Umbilical cord (tissue), 2 donors: ENCODE data around the gene MRPL37. TPM values are rescaled to one million over a fixed set of nuclear protein-coding genes. Genes with fewer than 3 reads are reported as not detected.
"Not testable (repeated sequence)": the region's sequence is repeated elsewhere in the genome, so short reads cannot be mapped to it uniquely, and the experiment has no call there.

Experiments used
- DNase-seq: peaks from one replicate; pipeline ENCODE4 v3.0.0-alpha.2; 2015; ENCODE audit warnings: low spot score
- total RNA-seq: library from RNA; depleted of rRNA; stranded (reverse); fragments of >200 nt; gene quantifications from one replicate; pipeline ENCODE4 v1.2.3, GENCODE V29; 2014; ENCODE audit warnings: low replicate concordance; ENCODE audit not compliant: insufficient read depth

MRPL37 gene
- total RNA-seq, 1 donor from 2014 or later: 16.9 TPM

DNA sequence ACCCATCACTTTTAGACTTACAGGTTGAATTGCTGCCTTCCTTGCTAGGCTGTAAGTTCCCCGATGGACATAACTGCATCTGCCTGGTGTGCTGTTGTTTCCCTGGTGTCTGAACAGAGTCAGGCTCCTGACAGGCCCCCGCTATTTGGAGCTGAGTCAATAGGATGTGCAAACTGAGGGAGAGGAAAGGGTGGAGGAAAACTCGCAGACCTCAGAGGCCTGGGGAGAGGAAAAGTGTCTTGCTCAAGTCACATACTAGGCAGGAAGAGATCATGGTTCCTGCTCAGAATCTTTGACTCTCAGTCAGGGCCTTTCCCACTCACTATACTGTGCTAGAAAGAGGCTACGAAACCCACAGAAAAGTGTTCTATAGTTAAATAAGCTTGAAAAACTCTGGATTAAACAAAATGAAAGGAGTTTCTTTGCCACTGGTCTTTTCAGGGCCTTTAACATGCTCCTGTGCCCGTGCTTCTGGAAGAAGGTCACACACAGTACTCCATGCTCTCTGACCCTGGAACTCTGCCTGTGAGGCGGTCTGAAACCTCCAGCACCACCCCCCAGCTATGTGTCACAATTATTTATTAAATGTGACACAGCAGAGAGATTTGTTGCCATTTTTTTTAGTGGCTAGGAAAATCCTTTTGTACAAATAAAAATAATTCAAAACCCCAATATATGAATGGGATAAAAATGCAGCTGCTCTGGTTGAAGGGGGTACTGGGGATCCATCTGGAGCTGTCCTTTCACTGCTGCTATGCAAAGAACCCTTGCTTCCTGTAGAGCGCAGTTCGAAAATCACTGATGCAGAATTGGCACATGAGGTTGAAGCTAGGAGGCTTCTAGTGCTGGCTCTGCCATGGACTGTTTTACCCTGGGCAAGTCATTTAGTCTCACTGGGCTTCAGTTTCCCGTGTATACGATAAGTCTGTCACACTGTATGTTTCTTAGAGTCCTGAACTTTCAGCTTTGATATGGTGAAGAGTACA, 27.1 kb upstream of the MRPL37 start:
- DNase-seq: peak; percentile 85

DNA sequence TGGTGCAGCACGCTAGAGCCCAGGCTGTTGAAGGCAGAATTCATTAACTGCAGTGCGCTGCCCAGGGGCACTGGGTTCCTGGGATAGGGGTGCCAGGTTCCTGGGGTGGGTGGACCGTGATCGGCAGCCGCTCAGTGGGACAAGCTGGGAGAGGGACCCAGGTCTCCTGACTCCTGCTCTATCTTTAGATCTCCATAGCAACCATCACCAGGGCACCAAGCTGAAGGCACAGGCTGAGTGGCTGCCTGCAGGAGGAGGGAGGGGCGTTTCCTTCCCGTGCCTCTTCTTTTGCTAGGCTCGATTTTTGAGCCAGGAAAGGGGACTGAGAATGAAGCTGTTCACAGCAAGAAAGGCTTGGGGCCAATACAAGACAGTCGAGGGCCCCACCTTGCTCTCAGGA, 26.3 kb upstream of the MRPL37 start:
- no peak for DNase-seq

DNA sequence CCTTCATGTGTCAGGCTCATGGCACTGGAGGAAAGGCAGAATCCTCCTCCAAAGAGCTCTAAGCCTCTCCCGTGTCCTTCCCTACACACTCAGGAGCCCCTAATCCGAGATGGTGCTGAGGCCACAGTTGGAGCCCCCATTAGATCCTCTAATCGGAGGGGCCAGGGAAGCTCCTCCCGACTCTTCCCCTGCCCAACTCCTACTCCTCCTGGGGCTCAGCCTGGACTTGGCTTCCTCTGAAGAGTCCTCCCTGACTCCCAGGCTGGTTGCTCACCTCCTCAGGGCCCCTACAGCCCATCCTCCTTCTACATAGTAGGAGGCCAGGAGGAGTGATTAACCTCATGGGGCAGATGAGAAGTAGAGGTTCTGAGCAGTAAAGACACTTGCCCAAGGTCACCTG, 25.9 kb upstream of the MRPL37 start:
- DNase-seq: no peak

DNA sequence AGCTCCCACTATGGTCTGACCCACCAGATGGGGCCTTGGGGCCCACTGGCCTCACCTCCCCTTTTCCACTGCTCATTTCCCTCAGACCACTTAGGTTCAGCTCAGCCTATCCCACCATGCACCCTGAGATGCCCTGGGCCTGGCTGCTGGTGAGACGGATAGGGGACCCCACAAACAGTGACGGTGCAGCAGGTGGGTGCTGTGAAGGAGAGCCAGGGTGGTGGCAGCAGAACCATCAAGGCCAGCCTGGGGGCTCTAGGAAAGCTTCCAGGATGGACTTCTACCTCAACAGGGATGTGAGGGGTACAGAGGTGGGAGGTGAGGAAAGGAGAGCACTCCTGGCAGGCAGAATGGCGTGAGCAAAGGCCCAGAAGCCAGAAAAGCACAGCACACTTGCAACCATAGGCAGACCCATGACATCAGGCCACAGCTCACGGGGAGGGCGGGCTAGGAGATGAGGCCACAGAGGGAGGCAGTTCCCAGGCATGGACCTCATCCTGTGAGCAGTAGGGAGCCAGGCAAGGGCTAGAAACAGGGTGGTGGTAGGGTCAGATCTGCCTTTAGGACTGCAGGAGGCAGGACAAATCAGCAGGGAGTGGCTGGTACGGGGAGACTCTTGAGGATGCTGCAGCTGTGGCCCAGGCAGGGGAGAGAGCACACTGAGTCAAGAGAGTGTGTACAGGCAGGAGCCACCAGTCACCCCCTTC, 23.2 kb upstream of the MRPL37 start:
- DNase-seq: no peak

DNA sequence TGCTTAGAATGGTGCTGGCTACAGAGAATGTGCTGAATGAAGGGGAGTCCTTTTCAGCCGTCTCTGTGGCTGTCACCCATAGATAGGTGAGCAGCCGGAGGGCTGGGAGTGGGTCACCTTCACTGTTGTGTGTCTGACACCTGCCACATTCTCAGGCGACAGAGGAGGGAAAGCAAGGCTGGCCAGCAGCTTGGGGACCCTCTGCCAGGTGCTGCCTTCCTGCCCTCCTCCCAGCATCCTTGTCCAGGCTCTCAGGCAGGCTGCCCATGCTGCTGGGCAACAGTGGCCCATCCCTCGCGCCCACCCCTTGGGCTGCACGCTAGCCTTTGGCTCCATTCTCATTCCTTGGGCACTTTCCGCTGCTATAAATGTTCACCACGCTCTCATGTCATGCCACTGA, 22.2 kb upstream of the MRPL37 start:
- no peak for DNase-seq

DNA sequence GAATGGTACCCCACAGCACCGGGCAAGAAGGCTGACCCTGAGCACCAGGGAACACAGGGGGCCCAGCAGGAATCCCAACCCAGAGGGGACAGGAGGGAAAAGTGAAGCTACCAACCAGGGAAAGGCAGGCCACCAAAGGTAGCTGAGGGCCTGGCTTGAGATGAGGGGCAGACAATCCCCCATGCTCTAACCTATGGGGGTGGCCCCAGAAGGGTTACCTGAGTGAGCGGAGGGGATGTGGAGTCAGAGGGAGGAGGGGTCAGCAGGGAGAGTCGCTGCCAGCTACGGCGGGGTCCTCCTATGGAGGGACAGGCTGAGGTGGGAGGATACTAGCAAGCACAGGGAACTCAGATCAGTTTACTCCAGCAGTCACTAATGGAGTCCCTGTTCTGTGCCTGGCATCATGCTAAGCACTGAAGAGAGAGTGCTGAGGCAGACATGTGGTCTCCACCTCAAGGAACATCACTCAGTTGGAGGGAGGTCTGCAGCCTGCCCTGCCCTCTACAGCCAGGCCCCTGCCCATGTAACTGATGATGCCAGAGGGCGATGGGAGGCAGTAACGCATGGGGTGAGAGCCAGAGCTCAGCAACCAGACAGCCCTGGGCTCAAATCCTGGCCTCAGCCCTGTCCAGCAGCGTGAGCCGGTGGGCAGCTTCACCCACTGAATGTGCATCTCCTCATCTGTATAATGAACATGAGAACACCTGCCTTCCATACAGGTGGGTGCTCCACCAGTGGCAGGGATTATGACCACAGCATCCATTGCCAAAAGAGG, 21.5 kb upstream of the MRPL37 start:
- no peak for DNase-seq

DNA sequence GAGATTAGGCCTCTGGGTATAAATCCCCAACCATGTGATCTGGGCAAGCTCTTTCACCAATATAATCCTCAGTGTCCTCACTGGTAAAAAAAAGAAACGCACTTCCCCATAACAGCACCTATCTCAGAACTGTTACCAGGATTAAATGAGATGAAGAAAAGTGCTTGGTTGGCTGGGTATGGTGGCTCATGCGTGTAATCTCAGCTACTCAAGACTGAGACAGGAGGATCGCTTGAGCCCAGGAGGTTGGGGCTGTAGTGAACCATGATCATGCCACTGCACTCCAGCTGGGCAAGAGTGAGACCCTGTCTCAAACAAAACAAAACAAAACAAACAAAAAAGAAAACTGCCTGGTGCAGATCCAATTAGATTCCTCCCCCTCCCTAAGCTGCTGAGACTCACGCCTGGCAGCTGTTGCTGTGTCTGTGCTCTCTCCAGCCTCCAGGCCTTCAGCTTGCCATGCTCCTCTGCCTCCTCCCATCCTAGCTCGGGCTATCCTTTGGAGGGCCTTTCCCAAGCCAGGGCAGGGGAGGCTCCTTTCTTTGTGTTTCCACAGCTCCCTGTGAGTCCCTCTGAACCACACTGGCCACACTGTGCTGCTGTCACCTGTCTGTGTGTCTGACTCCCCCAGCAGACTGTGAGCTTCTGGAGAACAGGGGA, 19.1 kb upstream of the MRPL37 start:
- DNase-seq: no peak

DNA sequence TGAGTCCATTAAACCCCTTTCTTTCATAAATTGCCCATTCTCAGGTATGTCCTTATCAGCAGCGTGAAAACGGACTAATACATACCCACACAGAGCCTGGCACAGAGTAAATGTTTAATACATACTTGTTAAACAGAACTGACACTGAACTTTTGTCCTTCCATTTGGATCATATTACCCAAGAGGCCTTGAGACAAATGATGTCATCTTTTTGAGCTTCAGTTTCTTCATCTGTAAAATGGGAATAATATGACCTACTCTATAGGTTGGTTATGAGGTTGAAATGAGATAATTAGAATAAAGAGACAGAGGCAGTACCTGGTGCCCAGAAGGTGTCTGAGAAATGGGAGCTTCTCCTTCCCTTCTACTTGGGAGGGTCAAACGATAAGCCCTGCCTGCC, 13.9 kb upstream of the MRPL37 start:
- DNase-seq: no peak

DNA sequence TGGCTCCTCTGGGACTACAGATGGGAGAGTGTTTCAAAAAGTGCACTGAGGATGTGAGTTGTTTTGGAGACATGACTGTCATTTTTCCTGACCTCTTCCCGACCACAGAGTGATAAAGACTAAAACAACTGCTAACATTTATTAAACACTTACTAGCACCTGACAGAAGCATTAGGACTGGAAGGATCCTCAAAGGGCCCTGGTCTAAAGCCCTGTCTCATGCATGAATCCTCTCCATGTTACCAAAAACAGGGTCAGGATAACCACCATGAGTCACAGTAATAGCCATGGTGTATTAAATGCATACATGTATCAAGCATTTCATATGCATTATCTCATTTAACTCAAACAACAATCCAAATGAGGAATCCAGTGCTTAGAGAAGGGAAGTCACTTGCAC, 11.7 kb upstream of the MRPL37 start:
- DNase-seq: no peak

DNA sequence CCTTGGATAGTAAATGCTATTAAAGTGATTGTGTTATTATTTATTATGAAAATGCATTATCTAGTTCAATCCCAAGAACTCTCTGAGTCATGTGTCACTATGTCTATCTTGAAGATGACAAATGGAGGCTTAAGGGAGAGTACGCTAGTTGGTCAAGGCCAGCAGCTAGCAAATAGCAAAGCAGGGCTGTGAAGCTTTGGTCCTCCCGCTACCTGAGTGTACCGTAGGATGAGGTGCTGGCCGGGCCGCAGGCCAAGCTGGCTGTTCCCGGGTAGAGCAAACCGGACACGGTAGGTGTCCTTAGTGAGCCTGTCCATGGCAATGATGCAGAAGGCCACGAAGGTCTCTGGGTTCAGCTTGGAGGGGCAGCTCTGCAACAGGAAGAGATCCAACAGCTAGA, 9.4 kb upstream of the MRPL37 start:
- no peak for DNase-seq

DNA sequence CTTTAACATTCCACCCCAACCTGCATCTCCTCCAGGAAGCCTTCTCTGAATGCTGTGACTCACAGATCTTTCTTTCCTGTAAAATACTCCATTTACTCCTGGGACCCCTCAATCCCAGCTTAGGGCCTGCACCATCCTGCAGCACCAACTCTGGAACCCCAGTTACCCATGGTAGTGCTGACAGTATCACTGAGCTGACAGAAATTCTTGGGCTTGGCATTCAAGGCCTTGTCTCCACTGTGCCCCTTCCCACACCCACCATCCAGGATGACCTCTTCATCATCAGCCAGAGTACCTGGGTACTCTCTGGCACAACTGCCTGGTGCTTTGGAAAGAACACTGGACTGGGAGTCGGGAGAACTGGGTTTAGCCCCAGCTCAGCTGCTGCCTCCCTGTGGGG, 8.4 kb upstream of the MRPL37 start:
- DNase-seq: no peak

DNA sequence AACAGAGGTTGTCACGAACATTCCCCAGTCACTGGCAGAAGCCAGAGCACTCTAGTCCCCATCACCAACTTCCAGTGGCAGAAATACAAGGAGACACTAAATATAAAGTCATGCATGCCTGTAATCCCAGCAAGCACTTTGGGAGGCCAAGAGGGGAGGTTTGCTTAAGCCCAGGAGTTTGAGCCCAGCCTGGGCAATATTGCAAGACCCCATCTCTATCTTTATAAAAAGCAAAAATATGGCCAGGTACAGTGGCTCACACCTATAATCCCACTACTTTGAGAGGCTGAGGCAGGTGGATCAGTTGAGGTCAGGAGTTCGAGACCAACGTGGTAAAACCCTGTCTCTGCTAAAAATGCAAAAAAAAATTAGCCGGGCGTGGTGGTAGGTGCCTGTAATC, 6.5 kb upstream of the MRPL37 start:
- DNase-seq: no peak

DNA sequence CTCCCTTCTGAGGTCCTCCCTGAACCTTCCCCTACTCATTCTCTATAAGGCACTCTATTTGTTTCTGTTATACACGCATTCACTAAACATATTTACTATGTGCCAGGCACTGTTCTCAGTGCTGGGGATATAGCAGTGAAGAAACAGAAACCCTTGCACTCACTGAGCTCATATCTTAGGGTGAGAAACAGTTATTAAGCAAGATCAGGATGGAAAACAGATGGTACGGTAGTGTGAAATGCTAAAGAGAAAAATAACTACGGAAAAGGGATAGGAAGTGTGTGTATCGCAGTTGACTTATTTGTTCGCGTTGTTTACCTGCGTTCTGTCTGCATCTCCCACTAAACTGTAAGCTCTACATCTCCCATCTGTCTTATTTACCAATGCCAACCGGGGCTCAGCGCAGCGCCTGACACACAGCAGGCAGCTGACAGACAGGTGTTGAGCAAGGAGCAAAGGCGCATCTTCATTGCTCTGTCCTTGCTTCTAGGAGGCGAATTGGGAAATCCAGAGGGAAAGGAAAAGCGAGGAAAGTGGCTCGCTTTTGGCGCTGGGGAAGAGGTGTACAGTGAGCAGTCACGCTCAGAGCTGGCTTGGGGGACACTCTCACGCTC, 709 bp upstream of the MRPL37 start:
- no peak for DNase-seq

DNA sequence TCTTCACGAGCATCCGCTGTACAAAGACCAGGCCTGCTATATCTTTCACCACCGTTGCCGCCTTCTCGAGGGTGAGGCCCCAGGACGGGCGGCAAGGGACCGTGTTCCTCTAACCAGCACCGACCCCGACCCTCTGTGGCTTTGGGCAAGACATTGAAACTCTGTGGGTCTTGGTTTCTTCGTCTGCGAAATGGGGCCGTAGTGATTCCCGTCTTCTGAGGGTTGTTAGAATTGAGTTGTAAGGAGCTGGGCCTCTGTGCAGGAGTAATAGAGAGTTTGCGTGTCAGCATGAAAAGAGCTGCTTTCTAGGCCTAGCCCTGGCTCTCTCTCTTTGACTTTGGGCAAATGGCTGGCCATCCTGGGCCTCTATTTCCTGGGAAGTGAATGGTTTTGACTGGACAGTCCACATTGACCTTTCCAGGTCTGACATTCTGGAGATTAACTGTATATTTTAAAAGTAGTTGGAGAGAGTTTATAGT, 591 bp downstream of the MRPL37 start:
- no peak for DNase-seq

DNA sequence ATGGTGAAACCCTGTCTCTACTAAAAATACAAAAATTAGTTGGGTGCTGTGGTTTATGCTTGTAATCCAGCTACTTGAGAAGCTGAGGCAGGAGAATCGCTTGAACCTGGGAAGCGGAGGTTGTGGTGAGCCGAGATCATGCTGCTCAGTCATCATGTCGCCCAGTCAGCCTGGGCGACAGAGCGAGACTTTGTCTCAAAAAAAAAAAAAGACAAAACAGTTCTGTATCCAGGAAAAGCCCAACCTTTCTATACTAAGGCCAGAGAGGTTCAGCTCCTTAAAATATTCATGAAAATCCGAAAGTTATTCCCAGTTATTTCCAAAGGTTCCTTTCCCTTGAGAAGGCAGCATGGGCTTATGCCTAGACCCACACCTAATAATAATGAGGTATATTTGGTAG, 4.2 kb downstream of the MRPL37 start:
- DNase-seq: no peak

DNA sequence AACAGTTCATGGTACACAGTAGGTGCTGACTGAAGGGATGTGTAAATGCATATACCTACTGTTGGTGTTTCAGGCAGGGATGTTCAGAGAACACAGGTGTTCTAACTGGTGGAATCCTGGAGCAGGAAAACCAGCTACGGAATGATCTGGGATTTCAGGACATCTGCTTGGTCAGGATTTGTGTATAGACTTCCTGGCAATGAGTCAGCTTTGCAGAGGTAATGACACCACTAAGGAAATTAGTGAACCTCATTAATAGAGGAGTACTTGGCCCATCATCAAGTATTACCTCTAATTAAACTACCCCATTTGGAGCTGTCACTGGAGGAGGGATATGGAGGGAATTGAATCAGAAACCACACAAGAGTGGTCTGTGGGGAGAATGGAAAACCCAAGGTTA, 7.3 kb downstream of the MRPL37 start:
- DNase-seq: no peak

DNA sequence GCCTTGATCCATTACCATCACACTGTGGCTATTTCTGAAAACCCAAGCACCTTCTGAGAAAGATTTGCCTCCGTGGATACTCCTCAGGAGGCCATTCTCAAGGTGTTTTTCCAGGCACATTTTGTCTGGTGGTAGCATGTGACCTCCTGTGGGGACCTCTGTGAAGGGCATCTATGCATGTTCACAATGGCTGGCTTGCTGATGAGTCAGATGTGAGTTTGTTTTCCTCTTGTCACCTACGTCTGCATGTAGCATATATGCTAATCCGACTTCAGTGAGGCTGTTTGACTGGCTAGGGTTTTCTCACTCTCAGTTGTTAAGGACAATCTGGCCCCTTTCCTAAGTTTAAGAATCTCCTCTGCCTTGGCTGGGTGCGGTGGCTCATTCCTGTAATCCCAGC, 7.9 kb downstream of the MRPL37 start:
- not testable (repeated sequence) for DNase-seq

DNA sequence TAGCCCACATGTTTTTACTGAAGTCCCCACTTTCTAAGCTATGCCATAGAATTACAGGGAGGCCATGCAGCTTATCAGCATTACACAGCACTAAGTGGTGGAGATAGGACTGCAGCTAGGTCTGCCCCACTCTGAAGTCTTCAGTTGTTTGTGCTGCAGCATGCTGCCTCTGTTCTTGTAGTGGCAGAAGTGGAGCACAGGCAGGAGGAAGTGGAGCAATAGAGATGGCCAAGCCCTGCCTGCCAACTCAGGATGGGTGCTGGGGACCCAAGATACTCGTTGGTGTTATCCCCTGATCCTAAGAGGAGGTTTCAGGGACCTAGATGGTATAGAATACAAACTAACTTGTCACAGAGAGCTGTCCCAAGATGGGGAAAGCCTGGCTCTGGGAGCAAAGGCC, 12.9 kb downstream of the MRPL37 start:
- DNase-seq: no peak

DNA sequence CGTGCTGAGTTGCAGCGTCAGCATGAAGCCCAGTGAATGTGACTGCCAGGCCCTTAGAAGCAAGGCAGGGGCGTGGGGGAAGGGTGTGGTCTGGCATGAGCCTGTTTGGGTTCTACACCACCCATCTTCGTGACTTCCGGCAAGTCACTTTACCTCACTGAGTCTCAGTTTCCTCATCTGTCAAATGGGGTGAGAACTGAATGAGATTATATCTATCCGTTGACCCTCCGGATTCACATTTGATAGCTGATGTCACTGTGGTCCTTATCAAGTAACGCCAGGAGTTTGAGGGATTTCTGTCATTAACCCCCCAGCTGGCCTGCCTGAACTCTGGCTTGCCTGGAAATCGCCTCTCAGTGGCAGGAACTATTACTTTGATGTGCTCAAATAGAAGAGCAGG, 15.6 kb downstream of the MRPL37 start:
- no peak for DNase-seq

DNA sequence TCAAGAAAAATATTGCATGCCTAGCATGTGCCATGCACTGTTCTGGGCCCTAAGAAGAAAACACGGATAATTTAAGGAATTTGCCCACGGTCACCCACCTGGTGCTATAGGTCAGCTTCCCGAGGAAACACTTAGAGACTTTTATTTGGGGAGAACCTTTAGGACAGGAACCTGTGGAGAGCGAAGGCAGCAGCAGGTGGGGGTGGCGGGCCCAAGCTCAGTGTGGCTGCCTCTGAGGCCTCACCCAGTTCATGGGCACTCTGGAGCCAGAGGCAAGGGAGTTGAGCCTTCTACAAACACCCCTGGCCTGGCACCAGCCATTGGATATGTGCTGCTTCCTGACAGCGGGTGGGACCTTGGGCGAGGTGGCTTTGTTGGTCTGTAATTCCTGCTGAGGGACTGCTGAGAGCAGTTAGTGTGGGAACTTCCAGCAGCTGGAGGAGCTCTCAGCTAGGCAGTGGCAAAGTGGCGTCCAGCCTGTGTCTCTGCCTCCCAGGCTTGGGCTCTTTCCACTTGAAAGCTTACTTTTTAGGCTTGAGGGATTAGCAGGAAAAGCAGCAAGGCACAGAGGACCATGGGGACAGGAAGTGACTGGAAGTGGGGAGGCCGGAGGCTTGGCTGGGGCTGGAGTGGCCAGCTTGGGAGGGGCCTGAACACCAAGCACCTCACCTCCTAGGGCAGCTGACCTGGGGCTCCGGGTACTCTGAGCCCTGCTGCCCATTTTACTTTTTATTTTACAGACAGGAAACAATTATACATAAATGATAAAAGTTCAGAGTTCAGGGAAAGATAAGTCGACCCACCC, 19.1 kb downstream of the MRPL37 start:
- peak; percentile 62 for DNase-seq
